Daoy (cell line): Measurements from ENCODE around the gene COL6A1. TPM values are rescaled to one million over a fixed set of nuclear protein-coding genes. Genes with fewer than 3 reads are reported as not detected.

Source experiments
- DNase-seq: peaks from one replicate; pipeline ENCODE4 v3.0.0-alpha.2; 2015; ENCODE audit warnings: low read depth
- total RNA-seq: library from RNA; depleted of rRNA; stranded (reverse); fragments of >200 nt; shearing (Covaris generic); gene quantifications from 2 replicates; pipeline ENCODE4 v1.2.3, GENCODE V29; 2014

Gene COL6A1
- total RNA-seq, 1 experiment from 2014 or later = 536 TPM

DNA sequence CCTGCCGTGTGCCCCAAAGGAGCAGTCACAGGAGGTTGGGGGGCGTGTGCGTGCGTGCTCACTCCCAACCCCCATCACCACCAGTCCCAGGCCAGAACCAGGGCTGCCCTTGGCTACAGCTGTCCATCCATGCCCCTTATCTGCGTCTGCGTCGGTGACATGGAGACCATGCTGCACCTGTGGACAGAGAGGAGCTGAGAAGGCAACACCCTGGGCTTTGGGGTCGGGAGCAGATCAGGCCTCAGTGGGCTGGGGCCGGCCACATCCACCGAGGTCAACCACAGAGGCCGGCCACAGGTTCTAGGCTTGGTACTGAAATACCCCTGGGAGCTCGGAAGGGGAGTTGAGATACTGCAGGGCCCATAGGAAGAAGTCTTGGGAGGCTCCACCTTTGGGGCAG is 23.5 kb downstream of the COL6A1 start:
- DNase-seq = peak; percentile 6

DNA sequence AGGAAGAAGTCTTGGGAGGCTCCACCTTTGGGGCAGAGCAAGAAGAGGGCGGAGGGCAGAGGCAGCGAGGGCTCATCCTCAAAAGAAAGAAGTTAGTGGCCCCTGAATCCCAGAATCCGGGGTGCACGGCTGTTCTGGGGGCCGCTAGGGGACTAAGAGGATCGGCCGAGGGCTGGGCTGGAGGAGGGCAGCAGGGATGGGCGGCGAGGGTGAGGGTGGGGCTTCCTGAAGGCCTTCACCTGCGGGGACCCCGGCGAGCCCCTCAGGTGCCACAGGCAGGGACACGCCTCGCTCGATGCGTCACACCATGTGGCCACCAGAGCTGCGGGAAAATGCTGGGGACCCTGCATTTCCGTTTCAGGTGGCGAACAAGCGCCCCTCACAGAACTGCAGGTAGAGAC is 23.9 kb downstream of the COL6A1 start:
- peak; percentile 12 for DNase-seq

DNA sequence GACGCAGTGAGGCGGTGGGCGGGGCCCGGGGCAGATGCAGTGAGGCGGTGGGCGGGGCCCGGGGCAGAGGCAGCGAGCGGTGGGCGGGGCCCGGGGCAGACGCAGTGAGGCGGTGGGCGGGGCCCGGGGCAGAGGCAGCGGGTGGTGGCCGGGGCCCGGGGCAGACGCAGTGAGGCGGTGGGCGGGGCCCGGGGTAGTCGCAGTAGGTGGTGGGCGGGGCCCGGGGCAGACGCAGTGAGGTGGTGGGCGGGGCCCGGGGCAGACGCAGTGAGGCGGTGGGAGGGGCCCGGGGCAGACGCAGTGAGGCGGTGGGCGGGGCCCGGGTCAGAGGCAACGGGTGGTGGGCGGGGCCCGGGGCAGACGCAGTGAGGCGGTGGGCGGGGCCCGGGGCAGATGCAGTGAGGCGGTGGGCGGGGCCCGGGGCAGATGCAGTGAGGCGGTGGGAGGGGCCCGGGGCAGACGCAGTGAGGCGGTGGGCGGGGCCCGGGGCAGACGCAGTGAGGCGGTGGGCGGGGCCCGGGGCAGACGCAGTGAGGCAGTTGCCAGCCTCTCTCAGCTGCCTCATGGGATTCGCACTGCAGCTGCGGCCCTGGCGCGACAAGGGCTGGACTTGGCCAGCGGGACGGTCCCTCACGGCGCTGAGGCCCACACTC is 24.4 kb downstream of the COL6A1 start:
- peak; percentile 25 for DNase-seq

DNA sequence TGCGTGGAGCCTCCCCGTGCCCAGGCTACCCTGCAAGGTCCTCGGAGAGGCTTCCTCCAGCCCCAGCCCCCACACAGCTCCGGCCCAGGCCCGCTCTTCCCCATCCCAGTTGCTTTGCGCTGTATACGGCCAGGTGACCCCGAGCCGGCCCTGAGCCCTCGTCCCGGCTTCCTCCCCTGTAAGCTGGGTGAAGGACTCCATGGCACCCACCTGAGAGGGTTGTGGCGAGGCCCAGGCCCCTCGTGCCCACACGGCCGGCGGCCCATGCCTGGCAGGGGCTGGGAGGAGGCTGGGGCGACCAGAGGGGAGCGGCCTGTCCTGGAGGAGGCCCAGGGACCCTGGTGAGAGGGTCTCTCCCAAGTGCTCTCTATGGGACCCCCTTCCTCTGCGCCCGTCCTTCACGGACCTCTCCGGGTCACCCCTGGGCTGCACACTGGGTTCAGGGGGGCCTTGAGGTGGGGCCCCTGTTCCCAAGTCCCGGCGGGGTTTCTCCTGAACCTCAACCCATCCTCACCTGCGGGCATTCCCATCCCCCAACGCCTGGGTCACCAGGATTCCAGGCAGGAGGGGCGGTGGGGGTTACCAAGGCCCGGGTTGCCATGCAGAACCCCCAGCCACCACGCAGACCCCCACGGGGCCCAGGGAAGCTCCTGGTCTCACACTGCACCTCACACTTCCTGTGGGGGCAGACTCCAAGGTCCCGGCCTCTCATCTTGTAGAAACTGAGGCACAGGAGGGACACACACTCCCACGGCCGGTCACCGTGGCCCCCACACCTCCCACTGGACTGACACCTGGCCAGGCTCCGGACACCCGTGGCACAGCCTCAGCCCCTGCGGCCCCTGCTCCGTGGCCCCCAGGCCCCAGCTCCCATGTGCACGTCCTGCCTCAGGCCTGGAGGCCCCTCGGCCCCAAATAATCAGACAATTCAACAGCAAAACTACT is 25.2 kb downstream of the COL6A1 start:
- no peak for DNase-seq

- DNase-seq = no peak
Measured at GRCh38 chr21:46007492-46007868, 25.9 kb downstream of the COL6A1 start.

DNA sequence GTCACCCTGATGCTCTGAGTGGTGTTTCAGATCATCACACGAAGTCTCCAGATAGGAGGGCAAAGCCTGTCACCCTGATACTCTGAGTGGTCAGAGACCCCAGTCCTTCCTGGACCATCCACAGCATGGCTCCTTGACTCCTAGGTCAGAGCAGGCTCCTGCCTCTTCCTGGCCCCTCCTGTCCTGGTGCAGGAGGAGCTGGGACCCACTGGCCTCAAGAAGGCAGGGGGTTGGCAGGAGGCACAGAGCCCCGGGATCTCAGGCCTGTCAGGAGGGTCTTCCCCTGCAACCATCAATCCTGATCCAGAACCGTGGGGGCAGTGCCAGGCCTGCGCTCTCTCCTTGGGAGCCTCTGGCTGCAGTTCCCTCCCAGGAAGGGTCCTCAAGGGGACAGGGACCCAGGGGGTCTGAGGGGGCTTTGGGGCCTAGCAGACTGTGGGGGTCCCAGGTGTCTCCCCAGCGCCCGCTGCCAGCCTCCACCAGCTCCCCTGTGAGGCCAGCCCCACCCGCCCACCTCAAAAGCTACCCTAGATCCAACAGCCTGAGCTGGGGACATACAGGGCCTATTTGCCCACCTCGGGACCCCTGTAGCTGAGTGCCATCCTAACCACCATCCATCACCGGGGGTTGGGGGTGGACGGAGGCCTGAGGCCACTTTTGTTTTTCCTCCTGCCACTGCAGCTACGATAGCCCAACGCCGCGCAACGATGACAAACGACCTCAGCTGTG is 27.5 kb downstream of the COL6A1 start:
- DNase-seq = no peak

- no peak for DNase-seq
Measured at GRCh38 chr21:46009951-46010705, 28.6 kb downstream of the COL6A1 start.

- DNase-seq = no peak
Measured at GRCh38 chr21:46011267-46011967, 29.8 kb downstream of the COL6A1 start.

- DNase-seq = no peak
Measured at GRCh38 chr21:46012154-46012553, 30.6 kb downstream of the COL6A1 start.

- no peak for DNase-seq
Measured at GRCh38 chr21:46014828-46015227, 33.3 kb downstream of the COL6A1 start.

DNA sequence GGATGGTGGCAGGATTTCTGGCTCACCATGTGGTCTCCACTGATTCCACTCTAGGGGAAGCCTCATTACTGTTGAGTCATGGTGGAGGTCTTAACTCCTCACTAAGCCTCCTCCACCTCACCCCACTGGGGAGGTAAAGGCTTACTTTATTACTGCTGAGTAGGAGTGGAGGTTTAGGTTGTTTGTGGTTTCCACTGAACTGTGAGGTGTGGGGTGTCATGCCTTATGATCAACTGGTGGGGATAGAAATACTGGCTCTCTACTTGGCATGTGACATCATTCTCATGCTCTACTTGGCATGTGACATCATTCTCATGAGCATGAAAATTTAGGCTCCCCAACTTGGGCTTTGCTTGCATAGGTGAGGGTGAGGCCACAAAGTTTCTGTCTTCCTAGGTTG is 35.6 kb downstream of the COL6A1 start:
- DNase-seq = no peak

DNA sequence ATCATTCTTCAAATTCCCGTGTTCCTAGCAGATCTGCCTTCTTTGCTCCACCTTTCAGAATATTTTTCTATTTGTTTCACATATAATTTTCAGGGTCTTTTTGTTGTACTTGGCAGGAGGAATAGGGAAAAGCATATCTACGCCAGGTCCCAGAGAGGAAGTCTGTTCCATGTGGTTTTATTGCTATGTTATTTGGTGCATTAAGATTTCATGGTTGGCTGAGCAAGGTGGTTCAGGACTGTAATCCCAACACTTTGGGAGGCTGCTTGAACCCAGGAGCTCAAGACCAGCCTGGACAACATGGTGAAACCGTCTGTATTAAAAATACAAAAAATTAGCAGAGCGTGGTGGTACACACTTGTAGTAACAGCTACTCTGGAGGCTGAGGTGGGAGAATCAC is 36.1 kb downstream of the COL6A1 start:
- no peak for DNase-seq

GRCh38 chr21:46018615-46019014 is 37.0 kb downstream of the COL6A1 start:
- no peak for DNase-seq

DNA sequence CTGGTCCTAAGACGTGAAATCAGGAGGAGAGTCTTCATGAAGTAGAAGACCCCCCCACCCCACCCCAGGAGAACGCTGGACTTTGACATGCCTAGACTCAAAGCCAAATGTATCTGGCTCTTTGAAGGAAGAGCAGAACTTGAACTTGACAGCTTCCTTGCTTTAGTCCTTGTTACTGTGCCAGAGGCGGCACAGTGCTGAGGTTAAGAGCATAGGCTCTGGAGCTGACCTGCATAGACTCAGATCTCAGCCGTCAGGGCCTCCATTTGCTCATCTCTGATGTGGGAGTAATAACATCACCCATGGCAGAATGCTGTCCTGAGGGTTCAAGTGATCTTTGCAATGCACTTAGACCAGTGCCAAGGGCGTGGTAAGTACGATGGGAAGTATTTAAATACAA is 39.0 kb downstream of the COL6A1 start:
- no peak for DNase-seq

DNA sequence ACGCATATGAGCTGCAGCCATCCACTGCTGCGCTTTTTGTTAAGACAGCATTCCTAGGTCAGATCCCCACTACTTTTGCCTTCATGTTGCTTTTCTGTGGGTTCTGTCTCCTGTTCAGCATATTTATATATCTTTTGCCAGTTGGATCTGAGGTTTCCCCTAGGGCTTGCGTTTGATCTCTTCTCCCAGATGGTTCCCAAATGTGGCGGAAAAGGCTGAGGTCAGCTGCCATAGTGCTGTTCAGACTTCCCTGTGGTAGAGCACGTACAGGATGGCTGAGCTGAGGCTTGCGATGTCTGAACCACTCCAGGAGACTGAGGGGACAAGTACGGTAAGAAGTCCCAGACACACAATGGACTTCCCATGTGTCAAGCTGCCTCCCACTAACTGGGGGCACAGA is 39.8 kb downstream of the COL6A1 start:
- DNase-seq = no peak

DNA sequence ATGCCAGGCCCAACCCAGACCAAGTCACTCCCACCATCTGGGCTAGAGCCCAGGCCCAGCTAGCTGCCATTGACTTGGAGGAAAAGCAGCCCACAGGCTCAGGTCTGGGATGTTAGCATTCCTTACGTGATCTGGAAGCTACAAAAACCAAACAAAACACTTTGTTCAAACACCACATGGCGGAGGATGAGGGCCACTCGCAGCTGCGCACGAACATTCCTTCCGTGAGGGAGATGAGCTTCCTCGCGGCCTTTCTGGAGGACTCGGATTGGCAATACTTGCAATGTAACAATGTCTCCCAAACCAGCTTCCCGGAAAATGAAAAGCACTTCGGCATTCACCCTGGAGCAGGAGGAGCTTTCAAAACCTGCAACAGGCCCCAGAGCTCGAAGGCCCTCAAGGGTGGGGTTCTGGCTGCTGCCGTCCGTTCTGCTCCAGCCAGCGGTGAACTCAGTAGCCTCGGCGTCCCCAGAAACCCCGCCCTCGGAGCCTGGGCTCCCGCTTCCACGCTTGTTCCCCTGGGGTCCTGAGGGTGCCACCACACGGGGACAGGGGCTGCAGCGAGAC is 40.5 kb downstream of the COL6A1 start:
- no peak for DNase-seq

- DNase-seq = no peak
Measured at GRCh38 chr21:46022551-46023525, 41.3 kb downstream of the COL6A1 start.

- DNase-seq = no peak
Measured at GRCh38 chr21:46023555-46023954, 42.0 kb downstream of the COL6A1 start.

- DNase-seq = no peak
Measured at GRCh38 chr21:46024141-46024540, 42.6 kb downstream of the COL6A1 start.
